Panc1 (cell line): Measurements from ENCODE around the gene PRR29. TPM values are rescaled to one million over a fixed set of nuclear protein-coding genes. Genes with fewer than 3 reads are reported as not detected.

Source experiments
- ATAC-seq: fragments of 200-7000 bp; cut with Tn5 transposase; 2 replicates; pipeline ENCODE4 v1.9.1; 2020; ENCODE audit warnings: mild to moderate bottlenecking, moderate library complexity
- BruUV-seq: library from RNA; stranded (reverse); fragments of 400-500 nt; replicated peaks from 2 replicates; lab custom pipeline; 2021; lab: Mats Ljungman, UMichigan
- CTCF ChIA-PET: fragments of 300-600 bp; sonication (Branson Sonifier 250); formaldehyde crosslinking; loops from one replicate; lab custom pipeline; 2022; ENCODE audit warnings: antibody characterized with exemption; lab: Charles Lee
- POLR2A ChIA-PET: fragments of 300-600 bp; sonication (Branson Sonifier 250); formaldehyde crosslinking; loops from one replicate; lab custom pipeline; 2022; ENCODE audit warnings: antibody characterized with exemption; lab: Charles Lee
- DNase-seq: peaks from one replicate; pipeline ENCODE4 v3.0.0-alpha.2; 2010; ENCODE audit warnings: low read depth, low spot score
- H3K27ac ChIP-seq: 2 replicates; pipeline ENCODE4 v1.5.1; 2011; ENCODE audit warnings: mild to moderate bottlenecking, low read length, inconsistent platforms
- H3K27me3 ChIP-seq: fragments of 200-500 bp; sonication (Bioruptor generic); 2 replicates; pipeline ENCODE4 v1.6.0; 2014; ENCODE audit warnings: low read length, inconsistent platforms; ENCODE audit not compliant: control insufficient read depth, insufficient read depth
- H3K36me3 ChIP-seq: fragments of 200-500 bp; sonication (Bioruptor generic); 2 replicates; pipeline ENCODE4 v1.5.1; 2014; ENCODE audit warnings: inconsistent platforms, mild to moderate bottlenecking, low read length, moderate library complexity; ENCODE audit not compliant: control insufficient read depth, insufficient read depth
- H3K4me1 ChIP-seq: 2 replicates; pipeline ENCODE4 v1.5.1; 2011; ENCODE audit warnings: inconsistent platforms, mild to moderate bottlenecking, low read length, moderate library complexity; ENCODE audit not compliant: control insufficient read depth, insufficient read depth
- H3K4me3 ChIP-seq, 2 experiments: 2 replicates each; pipeline ENCODE4 v1.5.1; 2011 to 2012; ENCODE audit warnings: low read depth in 2 of 2, low read length in 2 of 2, mild to moderate bottlenecking in 2 of 2, inconsistent platforms in 1 of 2, moderate library complexity in 1 of 2
- H3K9me3 ChIP-seq: fragments of 200-500 bp; sonication (Bioruptor generic); 2 replicates; pipeline ENCODE4 v1.5.1; 2014; ENCODE audit warnings: low read depth, mild to moderate bottlenecking, inconsistent platforms, low read length, moderate library complexity; ENCODE audit not compliant: control insufficient read depth, insufficient read depth
- POLR2AphosphoS5 ChIP-seq: IDR thresholded peaks from 2 replicates; pipeline ENCODE4 v1.6.1; 2012; ENCODE audit warnings: mild to moderate bottlenecking, low read depth, low read length, moderate library complexity
- SIN3A ChIP-seq: IDR thresholded peaks from 2 replicates; pipeline ENCODE4 v1.6.1; 2012; ENCODE audit warnings: low read depth, mild to moderate bottlenecking, low read length, moderate library complexity, borderline replicate concordance; ENCODE audit not compliant: insufficient read depth
- TCF7L2 ChIP-seq: IDR thresholded peaks from 2 replicates; pipeline ENCODE4 v1.6.1; 2011; ENCODE audit warnings: mild to moderate bottlenecking, low read depth, low read length, inconsistent platforms
- in situ Hi-C: cut with HindIII; loops from 2 replicates; pipeline ENCODE4 v1.10.0; 2016; ENCODE audit warnings: low sequenced_read_pairs, low pct_unique_long_range_greater_than_20kb
- intact Hi-C: fragments of 100-400 bp; cut with micrococcal nuclease; formaldehyde crosslinking; loops from one replicate; pipeline ENCODE4 v1.10.0; 2022; ENCODE audit not compliant: unreplicated experiment
- total RNA-seq: library from RNA; stranded (reverse); gene quantifications from one replicate; pipeline ENCODE4 v1.2.1, GENCODE V29; 2021; ENCODE audit not compliant: unreplicated experiment
- TF ChIP-seq, protein P1 (sequence below): fragments of 450-650 bp; IDR thresholded peaks from 2 replicates; pipeline ENCODE4 v1.5.1; 2017; ENCODE audit warnings: mild to moderate bottlenecking
- TF ChIP-seq, protein P2 (sequence below), 2 experiments: IDR thresholded peaks; 2 replicates each; pipeline ENCODE4 v1.6.1; 2011 to 2012; ENCODE audit warnings: low read depth in 2 of 2, control low read depth in 1 of 2, low read length in 1 of 2, mild to moderate bottlenecking in 1 of 2, moderate library complexity in 1 of 2; ENCODE audit not compliant: insufficient read depth in 1 of 2

PRR29 gene
- total RNA-seq, 1 experiment from 2014 or later, result 0.10 TPM

DNA sequence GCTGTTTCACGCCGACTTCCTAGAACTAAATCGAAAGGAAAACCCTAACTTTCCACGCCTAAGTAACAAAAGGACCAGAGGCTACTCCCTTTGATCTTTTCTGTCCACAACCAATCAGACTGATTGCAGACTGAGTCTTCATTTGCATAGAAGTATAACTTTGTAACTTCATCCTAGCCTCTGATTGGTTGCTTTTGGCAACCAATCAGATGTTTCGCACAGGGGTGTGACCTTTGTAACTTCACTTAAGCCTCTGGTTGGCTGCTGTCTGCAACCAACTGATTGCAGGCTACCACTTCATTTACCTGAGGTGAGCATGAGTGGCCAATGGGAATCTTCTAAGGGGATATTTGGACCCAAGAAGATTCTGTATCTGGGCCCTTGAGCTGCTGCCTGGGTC lies 39.7 kb downstream of the PRR29 start:
- Histone ChIP-seq H3K4me1 (no peaks in the 10 kb centered on the region), H3K4me3 (no peak overlapping the region), H3K27me3 (no peaks in the 10 kb centered on the region), H3K27ac (no peak overlapping the region), H3K9me3 (no peaks in the 10 kb centered on the region), H3K36me3 (no peaks in the 10 kb centered on the region)
- BruUV-seq, result no TSS peak
- TF ChIP-seq, protein P1, sequence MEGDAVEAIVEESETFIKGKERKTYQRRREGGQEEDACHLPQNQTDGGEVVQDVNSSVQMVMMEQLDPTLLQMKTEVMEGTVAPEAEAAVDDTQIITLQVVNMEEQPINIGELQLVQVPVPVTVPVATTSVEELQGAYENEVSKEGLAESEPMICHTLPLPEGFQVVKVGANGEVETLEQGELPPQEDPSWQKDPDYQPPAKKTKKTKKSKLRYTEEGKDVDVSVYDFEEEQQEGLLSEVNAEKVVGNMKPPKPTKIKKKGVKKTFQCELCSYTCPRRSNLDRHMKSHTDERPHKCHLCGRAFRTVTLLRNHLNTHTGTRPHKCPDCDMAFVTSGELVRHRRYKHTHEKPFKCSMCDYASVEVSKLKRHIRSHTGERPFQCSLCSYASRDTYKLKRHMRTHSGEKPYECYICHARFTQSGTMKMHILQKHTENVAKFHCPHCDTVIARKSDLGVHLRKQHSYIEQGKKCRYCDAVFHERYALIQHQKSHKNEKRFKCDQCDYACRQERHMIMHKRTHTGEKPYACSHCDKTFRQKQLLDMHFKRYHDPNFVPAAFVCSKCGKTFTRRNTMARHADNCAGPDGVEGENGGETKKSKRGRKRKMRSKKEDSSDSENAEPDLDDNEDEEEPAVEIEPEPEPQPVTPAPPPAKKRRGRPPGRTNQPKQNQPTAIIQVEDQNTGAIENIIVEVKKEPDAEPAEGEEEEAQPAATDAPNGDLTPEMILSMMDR, result no peak
- TF ChIP-seq TCF7L2, result no peak
- TF ChIP-seq, protein P2, sequence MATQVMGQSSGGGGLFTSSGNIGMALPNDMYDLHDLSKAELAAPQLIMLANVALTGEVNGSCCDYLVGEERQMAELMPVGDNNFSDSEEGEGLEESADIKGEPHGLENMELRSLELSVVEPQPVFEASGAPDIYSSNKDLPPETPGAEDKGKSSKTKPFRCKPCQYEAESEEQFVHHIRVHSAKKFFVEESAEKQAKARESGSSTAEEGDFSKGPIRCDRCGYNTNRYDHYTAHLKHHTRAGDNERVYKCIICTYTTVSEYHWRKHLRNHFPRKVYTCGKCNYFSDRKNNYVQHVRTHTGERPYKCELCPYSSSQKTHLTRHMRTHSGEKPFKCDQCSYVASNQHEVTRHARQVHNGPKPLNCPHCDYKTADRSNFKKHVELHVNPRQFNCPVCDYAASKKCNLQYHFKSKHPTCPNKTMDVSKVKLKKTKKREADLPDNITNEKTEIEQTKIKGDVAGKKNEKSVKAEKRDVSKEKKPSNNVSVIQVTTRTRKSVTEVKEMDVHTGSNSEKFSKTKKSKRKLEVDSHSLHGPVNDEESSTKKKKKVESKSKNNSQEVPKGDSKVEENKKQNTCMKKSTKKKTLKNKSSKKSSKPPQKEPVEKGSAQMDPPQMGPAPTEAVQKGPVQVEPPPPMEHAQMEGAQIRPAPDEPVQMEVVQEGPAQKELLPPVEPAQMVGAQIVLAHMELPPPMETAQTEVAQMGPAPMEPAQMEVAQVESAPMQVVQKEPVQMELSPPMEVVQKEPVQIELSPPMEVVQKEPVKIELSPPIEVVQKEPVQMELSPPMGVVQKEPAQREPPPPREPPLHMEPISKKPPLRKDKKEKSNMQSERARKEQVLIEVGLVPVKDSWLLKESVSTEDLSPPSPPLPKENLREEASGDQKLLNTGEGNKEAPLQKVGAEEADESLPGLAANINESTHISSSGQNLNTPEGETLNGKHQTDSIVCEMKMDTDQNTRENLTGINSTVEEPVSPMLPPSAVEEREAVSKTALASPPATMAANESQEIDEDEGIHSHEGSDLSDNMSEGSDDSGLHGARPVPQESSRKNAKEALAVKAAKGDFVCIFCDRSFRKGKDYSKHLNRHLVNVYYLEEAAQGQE (IDR thresholded peaks at IDR 0.05; ENCODE audit: insufficient read depth in 1 of 2, low read depth in 2 of 2, low read length in 1 of 2), result no peak
- no peak for ATAC-seq
- POLR2A ChIA-PET, result no interaction called here
- intact Hi-C loops, result no loop called here
- in situ Hi-C loops, result no loop called here
- DNase-seq, result no peak
- CTCF ChIA-PET, result no interaction called here

DNA sequence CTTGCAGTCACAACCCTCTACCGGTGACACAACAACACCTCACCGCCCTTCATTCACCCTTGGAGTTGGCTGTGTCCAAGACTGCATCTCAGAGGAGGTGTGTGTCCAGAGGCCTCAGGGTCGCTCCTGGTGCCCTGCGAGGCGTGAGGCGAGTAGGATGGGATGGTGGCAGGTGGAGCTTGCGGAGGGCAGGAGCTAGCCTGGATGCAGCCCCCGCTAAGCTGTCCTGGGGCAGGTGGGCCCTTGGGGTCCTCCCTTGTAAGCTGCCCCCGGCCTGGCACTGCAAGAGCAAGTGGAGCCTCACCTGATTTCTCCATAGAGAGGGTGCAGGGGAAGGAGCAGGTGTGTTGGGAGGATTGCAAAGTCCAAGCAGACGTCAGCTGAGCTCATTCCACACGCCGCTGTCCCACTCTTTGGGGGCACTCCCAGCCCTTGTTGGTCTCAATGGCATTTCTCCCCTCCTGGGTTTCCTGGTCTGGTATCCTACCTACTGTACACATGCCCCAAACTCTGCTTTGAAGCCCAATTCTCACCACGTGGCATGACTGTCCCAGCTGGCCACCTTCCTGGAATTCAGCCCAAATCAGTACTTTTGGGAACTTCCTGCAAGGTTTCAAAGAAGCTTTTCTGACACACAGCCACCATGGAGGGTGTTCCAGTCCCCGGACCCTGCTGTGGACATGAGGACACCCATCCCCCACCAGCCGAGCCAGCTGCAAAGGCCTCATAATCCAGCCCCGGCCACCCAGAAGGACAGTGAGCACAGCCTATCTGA lies 40.4 kb downstream of the PRR29 start:
- no peak overlapping the region for H3K4me3 ChIP-seq
- H3K36me3 ChIP-seq, result no peaks in the 10 kb centered on the region
- no peak for DNase-seq
- H3K27me3 ChIP-seq, result no peaks in the 10 kb centered on the region
- H3K4me1 ChIP-seq, result no peaks in the 10 kb centered on the region
- H3K9me3 ChIP-seq, result no peaks in the 10 kb centered on the region
- no peak for ATAC-seq
- in situ Hi-C loops (no loop called here), intact Hi-C loops (no loop called here)
- BruUV-seq, result no TSS peak
- ChIA-PET POLR2A (interaction anchor here (0.5 kb wide), 1 partner anchor 73 kb away, joined by 4 read pairs; no protein-coding TSS in a partner anchor), CTCF (no interaction called here)
- H3K27ac ChIP-seq, result no peak overlapping the region
- TF ChIP-seq, protein P1, result no peak
- TF ChIP-seq POLR2AphosphoS5, result no peak
- TF ChIP-seq SIN3A, result no peak
- TF ChIP-seq TCF7L2, result no peak
- TF ChIP-seq, protein P2 (IDR thresholded peaks at IDR 0.05; ENCODE audit: insufficient read depth in 1 of 2, low read depth in 2 of 2, low read length in 1 of 2), result no peak
